Osteocyte (in vitro differentiated cells): ENCODE measurements around the gene SLC26A1. TPM values are rescaled to one million over a fixed set of nuclear protein-coding genes. Genes with fewer than 3 reads are reported as not detected.

Experiments used
- DNase-seq: peaks from one replicate; pipeline ENCODE4 v3.0.0; 2021; ENCODE audit warnings: mixed read lengths; ENCODE audit not compliant: unreplicated experiment; ENCODE audit errors: extremely low spot score
- H3K27ac Mint-ChIP-seq: one replicate; pipeline ENCODE4 v1.8.0; 2021; ENCODE audit warnings: mild to moderate bottlenecking, mixed read lengths; ENCODE audit not compliant: unreplicated experiment
- H3K27me3 Mint-ChIP-seq: one replicate; pipeline ENCODE4 v1.8.0; 2021; ENCODE audit warnings: mixed read lengths; ENCODE audit not compliant: unreplicated experiment
- H3K36me3 Mint-ChIP-seq: one replicate; pipeline ENCODE4 v1.8.0; 2021; ENCODE audit warnings: mixed read lengths; ENCODE audit not compliant: unreplicated experiment
- H3K4me1 Mint-ChIP-seq: one replicate; pipeline ENCODE4 v1.8.0; 2021; ENCODE audit warnings: mixed read lengths; ENCODE audit not compliant: unreplicated experiment
- H3K4me3 Mint-ChIP-seq: one replicate; pipeline ENCODE4 v1.8.0; 2021; ENCODE audit warnings: mild to moderate bottlenecking, moderate library complexity, mixed read lengths; ENCODE audit not compliant: unreplicated experiment
- H3K9me3 Mint-ChIP-seq: one replicate; pipeline ENCODE4 v1.8.0; 2021; ENCODE audit warnings: mixed read lengths; ENCODE audit not compliant: unreplicated experiment
- CTCF ChIP-seq: fragments of 200-600 bp; sonication (generic); IDR thresholded peaks from 2 replicates; pipeline ENCODE4 v1.5.0; 2021; ENCODE audit warnings: antibody characterized with exemption, mild to moderate bottlenecking, moderate library complexity
- total RNA-seq: library from RNA; stranded (reverse); gene quantifications from 2 replicates; pipeline ENCODE4 v1.2.1, GENCODE V29; 2021

Gene SLC26A1
- total RNA-seq, 1 donor from 2014 or later: 0.83 TPM

GRCh38 chr4:1021386-1022050, 28.3 kb upstream of the SLC26A1 start:
- no peak for DNase-seq
- no peak overlapping the region for H3K27ac Mint-ChIP-seq
- H3K4me3 Mint-ChIP-seq: no peak overlapping the region
- H3K9me3 Mint-ChIP-seq: no peaks in the 10 kb centered on the region
- TF ChIP-seq CTCF: no peak
- peaks cover 4% of the 10 kb centered on the region for H3K36me3 Mint-ChIP-seq
- H3K27me3 Mint-ChIP-seq: no peaks in the 10 kb centered on the region
- peaks cover 14% of the 10 kb centered on the region for H3K4me1 Mint-ChIP-seq

- no peak for TF ChIP-seq CTCF
- peaks cover 16% of the 10 kb centered on the region for H3K4me1 Mint-ChIP-seq
- H3K27me3 Mint-ChIP-seq: no peaks in the 10 kb centered on the region
- H3K36me3 Mint-ChIP-seq: no peaks in the 10 kb centered on the region
- DNase-seq: no peak
- no peak overlapping the region for H3K27ac Mint-ChIP-seq
- H3K9me3 Mint-ChIP-seq: no peaks in the 10 kb centered on the region
- H3K4me3 Mint-ChIP-seq: no peak overlapping the region
These were observed 26.7 kb upstream of the SLC26A1 start for GRCh38 chr4:1019729-1020470.

GRCh38 chr4:1019320-1019719, 26.1 kb upstream of the SLC26A1 start:
- DNase-seq: no peak
- H3K27me3 Mint-ChIP-seq: no peaks in the 10 kb centered on the region
- peaks cover 17% of the 10 kb centered on the region for H3K4me1 Mint-ChIP-seq
- H3K36me3 Mint-ChIP-seq: no peaks in the 10 kb centered on the region
- no peak overlapping the region for H3K27ac Mint-ChIP-seq
- no peak overlapping the region for H3K4me3 Mint-ChIP-seq
- no peaks in the 10 kb centered on the region for H3K9me3 Mint-ChIP-seq
- no peak for TF ChIP-seq CTCF

DNA sequence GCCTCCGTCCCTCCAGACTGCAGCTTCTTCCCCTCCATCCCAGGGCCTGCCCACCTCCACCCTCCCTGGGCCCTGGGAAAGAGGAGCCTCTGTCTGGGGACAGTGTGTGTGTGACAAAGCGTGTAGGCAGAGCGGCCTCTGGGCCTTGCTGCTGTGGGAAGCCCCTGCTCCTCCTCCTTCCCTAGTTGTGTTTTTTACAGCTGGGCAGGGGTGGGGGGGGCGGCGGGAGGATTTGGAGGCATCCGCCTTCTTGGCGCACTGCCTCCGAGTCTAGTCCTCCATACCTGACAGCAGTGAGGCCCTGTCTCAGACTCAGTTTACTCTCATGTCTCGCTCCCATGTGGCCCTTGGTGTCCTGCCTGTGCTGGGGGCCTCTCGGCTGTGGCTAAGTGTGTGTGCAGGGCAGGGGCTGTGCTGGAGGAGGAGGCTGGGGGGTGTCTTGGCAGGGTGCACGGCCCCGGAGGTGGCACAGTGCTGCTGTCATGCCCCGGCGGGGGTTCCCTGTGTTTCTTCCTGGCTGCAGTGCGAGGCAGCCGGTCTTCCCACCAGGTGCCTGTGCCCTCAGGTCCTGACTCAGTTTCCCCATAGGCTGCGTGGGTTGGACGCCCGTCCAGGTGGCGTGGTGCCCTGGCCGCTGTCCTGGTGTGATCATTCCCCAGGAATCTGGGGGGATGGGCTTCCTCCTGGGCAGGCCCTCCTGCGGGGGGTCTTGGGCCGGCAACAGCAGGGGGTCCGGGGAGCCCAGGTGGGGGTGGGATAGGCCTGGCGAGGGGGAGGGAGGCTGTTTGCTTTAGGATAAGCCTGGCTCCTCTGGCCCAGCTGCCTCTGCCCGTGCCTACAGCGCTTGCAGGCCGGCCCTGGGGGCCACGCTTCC, 25.2 kb upstream of the SLC26A1 start:
- DNase-seq: no peak
- Mint-ChIP-seq H3K4me3 (no peak overlapping the region), H3K27ac (no peak overlapping the region), H3K9me3 (no peaks in the 10 kb centered on the region), H3K36me3 (no peaks in the 10 kb centered on the region), H3K4me1 (peaks cover 23% of the 10 kb centered on the region), H3K27me3 (no peaks in the 10 kb centered on the region)
- no peak for TF ChIP-seq CTCF

GRCh38 chr4:1017706-1018105, 24.5 kb upstream of the SLC26A1 start:
- Mint-ChIP-seq H3K4me3 (no peak overlapping the region), H3K9me3 (no peaks in the 10 kb centered on the region), H3K36me3 (no peaks in the 10 kb centered on the region), H3K27ac (no peak overlapping the region), H3K4me1 (peaks cover 23% of the 10 kb centered on the region), H3K27me3 (no peaks in the 10 kb centered on the region)
- TF ChIP-seq CTCF: no peak
- no peak for DNase-seq
